WTC11 (cell line): Measurements from ENCODE around the gene GSTO1.

Source experiments
- JUN ChIP-seq: sonication (generic); formaldehyde crosslinking; IDR thresholded peaks from 2 replicates; pipeline ENCODE4 v1.8.0; 2023; ENCODE audit warnings: mild to moderate bottlenecking, missing genetic modification reagents
- NR2C2 ChIP-seq: sonication (generic); formaldehyde crosslinking; IDR thresholded peaks from 2 replicates; pipeline ENCODE4 v1.8.0; 2022; ENCODE audit warnings: mild to moderate bottlenecking, missing genetic modification reagents
- TEAD4 ChIP-seq: sonication (generic); formaldehyde crosslinking; IDR thresholded peaks from 2 replicates; pipeline ENCODE4 v1.8.0; 2022; ENCODE audit warnings: mild to moderate bottlenecking, missing genetic modification reagents
- ZNF121 ChIP-seq: sonication (generic); formaldehyde crosslinking; IDR thresholded peaks from 2 replicates; pipeline ENCODE4 v1.8.0; 2023; ENCODE audit warnings: missing genetic modification reagents
- ZNF317 ChIP-seq: sonication (generic); formaldehyde crosslinking; IDR thresholded peaks from 2 replicates; pipeline ENCODE4 v1.8.1; 2023; ENCODE audit warnings: low read depth, mild to moderate bottlenecking, moderate library complexity, missing genetic modification reagents, borderline replicate concordance
- TF ChIP-seq, protein P1 (sequence below): fragments of 200-600 bp; IDR thresholded peaks from 2 replicates; pipeline ENCODE4 v1.8.0; 2022; ENCODE audit warnings: antibody characterized with exemption

DNA sequence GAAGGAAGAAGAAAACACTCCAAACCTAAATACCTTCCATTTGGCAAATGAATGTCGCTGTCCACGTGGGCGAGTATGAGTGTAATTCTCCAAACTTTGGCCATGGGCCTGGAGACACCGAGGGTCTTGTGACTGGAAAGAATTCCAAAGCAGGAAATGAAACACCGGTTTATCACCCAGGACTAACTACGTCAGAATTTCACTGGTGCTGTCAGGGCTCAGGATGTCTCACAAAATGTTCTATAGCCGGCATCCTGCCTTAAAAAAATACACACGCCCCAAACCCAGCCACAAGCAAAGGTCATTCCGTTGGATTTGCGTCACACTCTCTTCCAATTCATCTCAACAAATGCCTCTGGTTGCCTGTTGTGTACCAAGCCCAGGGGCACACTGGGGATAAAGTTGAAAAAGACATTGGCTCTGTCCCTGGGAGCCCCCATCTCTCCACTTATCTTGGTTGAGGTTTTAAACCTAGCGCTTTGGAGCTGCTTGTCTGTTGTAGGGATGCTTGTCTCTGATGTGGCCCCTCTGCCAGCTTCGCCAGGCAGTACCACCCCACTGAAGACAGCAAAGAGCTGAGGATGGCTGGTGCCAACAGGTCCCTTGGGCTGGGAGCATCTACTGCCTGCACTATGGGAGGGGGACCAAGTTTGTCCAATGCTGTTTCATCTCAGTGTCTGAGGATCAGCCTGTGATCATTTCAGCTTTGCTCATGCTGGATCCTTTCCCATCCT lies 45.5 kb downstream of the GSTO1 start:
- TF ChIP-seq NR2C2 (CRISPR knock-in tag) (no peak), ZNF121 (CRISPR knock-in tag) (no peak), TEAD4 (CRISPR knock-in tag) (no peak), JUN (CRISPR knock-in tag) (no peak), ZNF317 (CRISPR knock-in tag) (no peak)
- TF ChIP-seq, protein P1, sequence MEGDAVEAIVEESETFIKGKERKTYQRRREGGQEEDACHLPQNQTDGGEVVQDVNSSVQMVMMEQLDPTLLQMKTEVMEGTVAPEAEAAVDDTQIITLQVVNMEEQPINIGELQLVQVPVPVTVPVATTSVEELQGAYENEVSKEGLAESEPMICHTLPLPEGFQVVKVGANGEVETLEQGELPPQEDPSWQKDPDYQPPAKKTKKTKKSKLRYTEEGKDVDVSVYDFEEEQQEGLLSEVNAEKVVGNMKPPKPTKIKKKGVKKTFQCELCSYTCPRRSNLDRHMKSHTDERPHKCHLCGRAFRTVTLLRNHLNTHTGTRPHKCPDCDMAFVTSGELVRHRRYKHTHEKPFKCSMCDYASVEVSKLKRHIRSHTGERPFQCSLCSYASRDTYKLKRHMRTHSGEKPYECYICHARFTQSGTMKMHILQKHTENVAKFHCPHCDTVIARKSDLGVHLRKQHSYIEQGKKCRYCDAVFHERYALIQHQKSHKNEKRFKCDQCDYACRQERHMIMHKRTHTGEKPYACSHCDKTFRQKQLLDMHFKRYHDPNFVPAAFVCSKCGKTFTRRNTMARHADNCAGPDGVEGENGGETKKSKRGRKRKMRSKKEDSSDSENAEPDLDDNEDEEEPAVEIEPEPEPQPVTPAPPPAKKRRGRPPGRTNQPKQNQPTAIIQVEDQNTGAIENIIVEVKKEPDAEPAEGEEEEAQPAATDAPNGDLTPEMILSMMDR: no peak
